K562 (cell line): ENCODE measurements around the gene AFF3.

ENCODE experiments used
- CEBPG ChIP-seq, 3 experiments: fragments of 200-800 bp in 1 of 3; sonication (Bioruptor generic) in 1 of 3; sonication (generic) in 1 of 3; formaldehyde crosslinking in 1 of 3; IDR thresholded peaks in 2 of 3; conservative IDR thresholded peaks in 1 of 3; 2 replicates each; pipeline versions ENCODE4 v1.6.1 to v1.8.0; 2016 to 2022; ENCODE audit warnings: missing compliant biosample characterization in 2 of 3, missing genetic modification characterization in 2 of 3, mild to moderate bottlenecking in 1 of 3, missing genetic modification reagents in 1 of 3
- SPI1 ChIP-seq: IDR thresholded peaks from 2 replicates; pipeline ENCODE4 v1.6.1; 2011; ENCODE audit warnings: low read depth, low read length, control low read depth, borderline replicate concordance
- TAF1 ChIP-seq: IDR thresholded peaks from 2 replicates; pipeline ENCODE4 v1.6.1; 2011; ENCODE audit warnings: mild to moderate bottlenecking, low read length, moderate library complexity; ENCODE audit not compliant: insufficient read depth, control insufficient read depth, severe bottlenecking; ENCODE audit errors: extremely low read depth

DNA sequence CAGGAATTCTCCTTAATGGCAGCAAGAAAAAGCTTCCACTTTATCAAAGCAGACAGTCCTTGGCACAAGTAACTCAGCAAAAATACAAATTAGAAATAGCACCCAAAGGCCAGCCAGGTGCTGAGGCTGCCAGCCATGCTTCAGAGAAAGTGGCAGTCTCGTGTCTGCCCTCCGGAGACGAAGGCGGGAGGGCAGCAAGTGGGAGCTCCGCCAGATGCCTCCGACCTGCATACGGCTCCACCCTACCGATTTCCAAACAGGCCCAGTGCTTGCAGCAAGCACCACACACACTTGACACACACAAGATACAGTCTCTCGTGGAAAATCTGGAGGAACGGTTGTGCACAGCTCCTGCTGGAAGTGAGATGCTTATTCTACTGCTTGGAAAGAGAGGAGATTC lies 517.7 kb downstream of the AFF3 start:
- TF ChIP-seq CEBPG (CRISPR knock-in tag; IDR thresholded peaks at IDR 0.05), result no peak
- TF ChIP-seq CEBPG (tag; conservative IDR thresholded peaks at IDR 0.05 in 1 of 2, IDR thresholded peaks at IDR 0.05 in 1 of 2), result no peak
- TF ChIP-seq TAF1, result no peak
- TF ChIP-seq SPI1, result no peak
